ENCODE results near the gene CATSPER3.

GRCh38 chr5:135013445-135013844 lies 45.7 kb downstream of the CATSPER3 start:
- TF ChIP-seq POLR2A (IDR thresholded peaks at IDR 0.05; ENCODE audit: low read length) (no peak), GATA1 (IDR thresholded peaks at IDR 0.05; ENCODE audit: low read depth, low read length) (no peak)

Measured in erythroblast (primary cell).